NCI-H345 (cell line): ENCODE measurements around the gene CADPS.

Experiments used
- DNase-seq: peaks from one replicate; lab custom pipeline; 2025; lab: John Stamatoyannopoulos, UW

CADPS gene

DNA sequence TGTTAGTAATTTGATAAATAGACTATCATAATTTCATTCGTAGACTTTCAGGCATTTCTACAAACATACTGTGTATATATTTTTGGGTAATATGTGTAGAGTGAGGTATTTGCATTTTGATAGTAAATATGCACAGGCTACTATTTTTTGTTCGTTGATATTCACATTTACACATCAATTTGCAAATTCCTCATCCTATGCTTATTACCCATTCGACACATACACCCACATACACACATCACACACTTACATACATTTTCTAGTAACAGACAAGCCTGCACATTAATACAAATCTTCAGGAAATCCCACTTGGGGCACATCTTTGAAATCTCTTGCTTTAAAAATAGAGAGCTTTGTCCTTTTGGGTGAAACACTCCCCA, 373.9 kb downstream of the CADPS start:
- DNase-seq, result no peak

DNA sequence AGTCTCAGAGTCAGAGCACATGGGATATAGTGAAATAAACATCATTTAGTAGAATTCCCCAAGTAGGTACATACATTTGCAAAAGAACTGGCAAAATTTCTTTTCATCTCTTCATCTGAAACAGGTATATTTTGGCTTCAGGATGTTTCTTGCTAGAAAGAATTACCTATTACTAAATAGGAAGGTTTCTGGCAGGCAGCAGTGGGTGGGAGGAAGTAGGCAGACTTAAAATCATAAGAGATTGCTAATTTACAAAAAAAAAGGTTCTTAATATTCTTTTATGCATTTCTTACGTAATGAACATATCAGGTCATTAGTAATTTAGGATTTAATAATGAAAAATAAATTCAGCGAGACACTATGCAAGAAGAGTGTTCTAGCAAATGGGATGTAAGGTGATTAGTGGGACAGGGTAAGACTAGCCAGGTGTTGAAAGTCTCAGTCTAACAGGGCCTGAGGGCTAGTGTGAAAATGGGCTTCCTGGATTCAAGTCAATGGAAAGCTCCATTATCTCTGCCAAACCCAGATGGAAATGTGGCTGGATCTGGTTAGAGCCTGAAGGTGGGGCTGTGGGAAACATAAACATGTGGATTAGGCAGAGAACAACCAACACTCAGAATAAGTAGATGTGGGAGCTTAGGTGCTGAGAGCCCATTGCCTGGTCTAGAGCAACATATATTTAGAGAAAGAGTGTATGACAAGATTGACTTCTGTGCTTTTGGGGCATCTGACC, 374.5 kb downstream of the CADPS start:
- no peak for DNase-seq

DNA sequence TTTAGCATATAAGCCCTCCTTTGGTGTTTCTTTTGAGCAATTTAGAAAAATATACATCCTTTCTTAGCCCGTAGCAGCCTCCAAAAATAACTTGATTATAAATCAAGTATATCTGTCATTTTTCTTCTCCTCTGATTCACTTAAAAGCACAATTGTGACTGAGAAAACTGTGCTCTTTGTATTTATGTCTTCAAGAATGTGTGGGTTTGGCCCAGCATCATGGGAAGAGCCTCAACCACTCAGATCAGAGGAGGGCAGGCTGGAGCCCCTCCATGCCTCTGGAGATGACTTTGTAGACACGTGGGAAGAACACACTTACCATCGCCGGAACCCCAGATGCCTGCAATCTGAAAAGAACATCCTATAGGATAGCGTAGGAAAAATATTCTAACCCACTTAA, 378.1 kb downstream of the CADPS start:
- no peak for DNase-seq

DNA sequence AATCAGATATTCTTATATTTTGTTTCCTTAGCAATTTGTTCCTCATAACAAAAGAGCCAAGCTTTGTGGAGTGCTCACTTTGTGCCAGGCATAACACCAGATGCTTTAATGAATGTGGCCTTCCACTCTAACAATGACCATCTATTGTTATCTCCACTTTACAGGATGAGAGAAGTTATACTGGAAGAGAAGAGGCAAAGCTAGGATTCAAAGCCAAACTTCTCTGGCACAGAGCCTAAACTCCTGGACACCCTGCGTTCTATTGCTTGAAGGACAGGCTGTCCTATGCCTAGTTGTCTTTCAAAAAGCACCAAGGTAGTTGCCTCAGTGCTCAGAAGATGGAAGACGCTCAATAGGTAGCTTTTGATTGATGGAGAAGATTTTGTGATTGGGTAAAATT, 378.7 kb downstream of the CADPS start:
- no peak for DNase-seq

DNA sequence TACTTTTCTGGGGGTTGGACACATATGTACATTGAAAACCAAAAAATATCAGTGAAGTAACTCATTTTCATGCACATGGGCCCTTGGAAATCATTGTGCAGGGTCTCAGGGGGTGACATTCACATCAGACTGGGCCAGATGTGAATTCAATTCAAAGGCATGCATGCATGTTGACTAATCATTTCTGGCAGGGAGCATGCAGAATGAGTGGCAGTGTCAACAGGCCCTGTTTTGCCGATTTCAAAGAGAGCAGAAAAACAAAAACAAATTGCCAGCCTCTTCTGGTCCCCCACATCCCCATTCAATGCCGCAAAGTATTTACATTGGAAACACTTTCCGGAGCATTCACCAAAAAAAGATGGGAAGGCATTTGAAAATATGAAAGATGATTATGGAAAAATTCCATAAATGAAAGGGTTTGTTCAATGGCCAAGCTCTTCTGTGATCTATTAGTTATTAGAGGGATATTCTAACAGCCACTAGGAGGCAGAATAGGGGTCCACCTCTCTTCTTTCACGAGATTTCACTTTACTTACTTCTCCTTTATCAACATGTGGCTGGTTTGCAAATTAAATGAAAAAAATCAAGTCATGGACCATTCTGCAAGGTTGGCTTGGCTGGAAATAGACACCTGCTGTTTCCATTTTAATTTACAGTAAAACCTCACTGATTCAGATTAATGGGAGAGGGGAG, 382.0 kb downstream of the CADPS start:
- no peak for DNase-seq

DNA sequence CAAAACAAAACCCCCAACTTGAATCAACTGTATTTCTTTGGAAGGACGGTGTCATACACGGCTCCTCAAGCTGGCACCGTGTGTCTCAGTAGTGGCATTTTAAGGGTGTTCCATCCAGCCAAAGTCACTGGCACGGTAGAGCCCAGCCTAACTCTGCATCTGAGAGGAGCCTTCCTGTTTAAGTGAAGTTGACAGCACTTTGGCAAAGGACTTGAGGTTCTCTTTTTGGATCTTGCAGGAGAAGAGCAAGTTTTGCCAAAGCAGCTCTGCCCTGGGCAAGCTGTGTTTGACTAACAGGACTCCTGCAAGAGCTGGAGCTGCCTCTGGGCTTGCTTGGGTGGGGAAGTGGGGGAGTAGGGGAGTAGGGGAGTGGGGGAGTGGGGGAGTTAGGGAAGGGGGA, 392.3 kb downstream of the CADPS start:
- no peak for DNase-seq

DNA sequence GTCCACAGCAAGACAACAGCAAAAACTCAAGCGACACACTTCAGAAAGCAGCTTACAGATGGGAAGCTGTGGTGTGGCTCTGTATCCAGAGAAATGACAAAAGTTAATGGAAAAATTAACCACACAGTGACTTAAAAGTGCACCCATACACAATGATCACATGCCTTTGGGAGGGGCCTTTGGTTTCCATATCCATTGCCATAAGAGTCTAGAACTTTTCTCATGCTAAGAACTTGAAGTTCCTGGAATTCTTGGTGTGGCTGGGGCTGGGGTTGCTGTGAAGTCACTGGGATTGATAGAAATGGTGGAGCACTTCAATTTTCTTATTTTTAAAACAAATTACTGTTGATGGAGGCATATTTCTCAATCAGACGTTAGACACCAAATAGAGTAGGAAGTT, 393.3 kb downstream of the CADPS start:
- no peak for DNase-seq

DNA sequence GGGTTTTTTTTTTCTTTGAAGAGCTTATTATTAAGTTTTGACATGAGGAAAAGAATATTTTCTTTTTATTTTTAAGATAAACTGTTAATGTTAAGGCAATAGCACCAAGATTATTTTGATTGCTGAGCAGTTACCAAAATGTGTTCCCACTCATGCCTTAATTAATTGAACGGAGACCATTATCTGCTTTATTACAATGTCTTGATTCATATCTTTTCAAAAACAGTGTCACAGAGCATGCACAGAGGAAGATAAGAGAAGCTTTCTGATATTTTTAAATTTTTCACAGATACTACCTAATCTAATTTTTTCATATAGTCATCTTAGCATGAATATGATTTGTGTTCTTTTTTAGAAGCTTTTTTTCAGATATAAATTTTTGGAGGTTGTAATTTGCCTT, 395.2 kb downstream of the CADPS start:
- no peak for DNase-seq

DNA sequence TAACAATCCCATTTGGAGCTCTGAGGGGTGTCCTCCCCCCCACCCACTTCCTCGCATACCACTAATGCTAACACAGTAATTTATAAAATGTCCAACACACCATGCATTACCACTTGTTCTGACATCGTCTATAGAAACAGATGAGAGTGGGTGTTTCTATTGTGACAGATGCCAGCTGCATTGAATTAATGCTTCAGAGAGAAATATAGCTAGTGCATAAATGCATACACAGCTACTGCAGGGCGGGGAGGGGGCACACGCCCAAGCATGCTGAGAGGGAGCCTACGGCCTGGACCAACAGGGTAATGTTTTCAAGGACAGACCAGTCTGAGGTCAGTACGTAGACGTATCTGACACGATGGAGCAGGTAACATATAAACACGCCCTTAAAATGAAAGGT, 395.9 kb downstream of the CADPS start:
- no peak for DNase-seq

DNA sequence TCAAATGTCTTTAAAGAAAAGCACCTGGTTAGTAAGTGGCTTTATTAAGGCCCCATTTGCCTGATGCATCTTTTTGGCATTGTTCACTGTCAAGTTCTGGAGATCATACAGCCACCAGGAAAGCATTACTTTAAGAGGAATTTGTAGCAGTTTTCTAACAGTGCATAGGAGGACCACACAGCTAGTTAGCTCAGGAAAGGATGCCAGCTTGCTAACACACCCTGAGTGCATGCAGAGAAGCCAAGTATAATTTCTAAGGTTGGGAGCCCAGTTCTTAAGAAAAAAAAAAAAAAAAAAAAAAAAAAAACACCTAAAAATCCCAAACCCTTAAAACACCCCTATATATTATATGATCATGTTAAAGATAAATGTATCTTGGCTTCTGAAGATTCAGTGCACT, 399.9 kb downstream of the CADPS start:
- no peak for DNase-seq

DNA sequence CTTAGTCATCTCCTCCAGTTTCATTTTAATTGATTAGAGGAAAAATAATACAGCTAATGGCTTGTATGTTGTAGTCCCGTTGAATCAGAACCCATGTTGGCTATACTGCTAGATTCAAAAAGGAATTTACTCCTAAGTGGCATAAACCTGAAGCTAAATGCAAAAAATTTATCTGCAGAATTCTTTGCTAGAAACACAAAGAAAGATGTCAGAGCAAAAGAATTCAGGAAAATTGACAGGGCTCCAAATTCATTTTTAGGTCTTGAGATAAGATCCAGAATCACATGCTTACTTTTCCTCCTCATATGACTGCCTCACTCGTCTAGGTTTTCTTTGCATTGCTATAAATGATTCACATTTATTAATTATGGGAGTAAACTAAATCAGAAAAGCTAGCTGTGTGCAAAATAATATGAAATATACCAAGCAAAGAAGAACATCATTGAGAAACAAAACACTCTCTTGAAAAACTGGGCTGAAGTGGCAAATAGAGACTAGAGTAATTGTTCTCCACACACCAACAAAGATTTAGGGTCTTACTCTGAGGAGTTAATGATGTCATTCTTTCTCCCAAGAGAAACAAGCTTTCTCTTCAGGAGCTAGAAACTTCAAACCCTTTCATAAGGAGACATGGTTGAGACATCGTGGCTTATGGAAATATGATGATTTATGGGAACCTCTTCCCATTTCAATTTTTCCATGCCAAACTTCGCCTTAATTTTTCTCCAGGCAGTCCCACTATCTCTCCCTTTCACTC, 407.1 kb downstream of the CADPS start:
- DNase-seq, result no peak

DNA sequence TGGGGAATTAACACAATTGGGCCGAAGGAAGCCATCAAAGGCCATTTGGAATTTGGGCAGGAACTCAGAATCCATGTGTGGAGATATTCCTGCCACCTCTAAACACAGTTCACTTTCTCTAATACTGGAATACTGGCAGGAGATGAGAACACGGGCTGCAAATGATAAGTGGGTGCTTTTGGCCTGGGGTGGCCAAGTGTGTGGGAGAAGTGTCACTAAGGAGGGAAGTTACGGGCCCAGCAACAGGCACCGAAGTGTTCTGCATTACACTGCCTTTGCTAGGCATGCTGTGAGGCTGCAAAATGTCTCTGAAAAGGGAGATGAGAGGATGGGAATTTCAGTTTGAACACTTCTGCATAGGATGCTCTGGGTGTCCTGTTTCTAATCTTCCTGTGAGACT, 412.4 kb downstream of the CADPS start:
- no peak for DNase-seq

DNA sequence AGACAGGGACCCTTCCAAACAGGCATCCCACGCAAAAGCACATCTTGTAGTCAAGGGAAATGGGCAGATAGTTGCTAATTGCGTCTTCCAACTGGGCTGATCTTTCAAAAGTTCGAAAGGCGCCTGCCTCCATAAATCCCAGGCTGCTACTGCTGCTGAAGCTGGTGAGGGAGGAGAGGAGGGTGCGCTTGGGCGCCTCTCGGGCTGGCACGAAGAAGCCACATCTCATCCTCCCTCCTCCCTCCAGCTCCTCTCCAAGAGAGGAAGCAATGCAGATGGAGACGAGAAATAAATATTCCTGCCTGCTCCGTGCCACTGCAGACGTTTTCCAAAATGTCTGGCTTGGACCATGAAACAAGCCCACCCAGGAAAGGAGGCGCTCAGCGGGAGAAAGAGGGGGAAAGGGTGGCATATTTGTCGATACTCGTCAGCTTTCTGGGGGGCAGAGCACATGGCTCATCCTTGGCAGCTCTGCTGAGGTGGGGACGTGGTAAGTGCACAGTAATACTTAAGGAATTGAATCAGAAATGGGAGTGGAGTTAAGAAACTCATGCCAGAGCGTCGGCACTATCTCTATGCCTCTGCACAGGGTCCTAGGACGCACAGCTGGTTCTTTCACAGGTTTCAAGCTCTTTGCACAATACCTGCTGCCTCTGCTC, 413.0 kb downstream of the CADPS start:
- DNase-seq, result no peak

DNA sequence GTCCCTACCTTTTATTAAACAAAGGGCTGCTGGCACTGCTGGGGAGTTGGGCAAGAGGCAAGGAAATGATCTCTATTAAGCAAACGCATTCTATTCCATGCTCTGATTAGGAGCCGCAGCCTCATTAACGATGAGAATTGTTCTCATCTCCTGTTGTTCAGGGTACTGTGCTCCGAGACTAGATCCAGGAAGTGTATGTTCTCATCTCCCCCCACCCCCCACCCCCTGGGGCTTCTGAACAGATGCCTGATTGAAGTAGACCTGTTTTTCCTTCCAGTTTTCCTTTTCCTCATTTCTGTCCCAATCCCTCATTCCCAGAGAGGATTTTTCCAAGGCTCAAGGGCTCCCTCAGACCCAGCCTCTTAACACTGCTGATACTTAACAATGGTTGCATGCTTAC, 420.3 kb downstream of the CADPS start:
- no peak for DNase-seq

DNA sequence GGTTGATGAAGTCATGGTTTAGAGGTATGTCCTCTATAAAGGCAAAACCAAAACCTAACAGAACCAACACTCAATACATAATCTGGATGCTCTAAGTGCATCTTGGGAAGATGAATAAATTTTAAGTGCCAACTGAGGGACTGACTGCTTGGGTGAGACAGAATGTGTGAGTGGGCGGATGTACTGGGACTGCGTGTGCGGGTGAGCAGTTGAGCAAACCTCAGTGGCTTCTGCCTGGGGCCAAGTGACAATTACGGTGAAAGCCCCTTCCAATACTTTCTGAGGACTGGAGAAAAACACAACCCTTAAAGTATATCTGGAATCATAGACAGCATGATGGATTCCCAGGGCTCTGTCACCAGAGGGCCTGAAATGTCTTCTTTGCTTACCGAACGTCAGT, 421.8 kb downstream of the CADPS start:
- no peak for DNase-seq

DNA sequence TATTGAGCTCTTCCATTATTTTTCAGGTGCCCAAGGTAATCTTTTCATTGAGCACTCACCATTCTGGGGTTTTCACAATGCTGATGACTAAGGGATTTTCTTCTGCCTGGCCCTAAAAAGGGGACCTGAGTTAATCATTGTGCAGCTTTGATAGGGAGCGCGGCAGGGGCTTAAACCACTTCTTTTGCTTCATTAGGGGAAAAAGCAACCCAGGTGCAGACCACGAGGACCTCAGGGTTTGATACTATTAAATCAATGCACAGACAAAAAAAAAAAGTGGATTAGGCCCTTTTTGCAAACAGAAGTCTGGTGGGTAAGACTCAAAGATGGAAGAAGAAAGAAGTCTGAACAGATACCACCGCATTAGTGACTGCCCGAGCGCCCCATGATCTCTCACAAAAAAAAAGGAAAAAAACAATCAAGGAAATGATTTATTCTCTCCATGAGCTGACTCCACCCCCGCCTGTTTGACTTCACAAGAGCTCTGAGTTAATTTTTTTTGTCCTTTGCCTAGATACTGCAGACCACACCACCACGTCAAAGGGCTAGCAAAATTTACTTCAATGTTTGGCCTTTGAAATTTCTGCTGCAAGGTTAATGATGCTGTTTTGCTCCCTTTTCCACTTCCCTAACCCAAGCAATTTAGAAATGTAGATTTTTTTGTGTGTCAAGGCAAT, 423.9 kb downstream of the CADPS start:
- DNase-seq, result no peak

DNA sequence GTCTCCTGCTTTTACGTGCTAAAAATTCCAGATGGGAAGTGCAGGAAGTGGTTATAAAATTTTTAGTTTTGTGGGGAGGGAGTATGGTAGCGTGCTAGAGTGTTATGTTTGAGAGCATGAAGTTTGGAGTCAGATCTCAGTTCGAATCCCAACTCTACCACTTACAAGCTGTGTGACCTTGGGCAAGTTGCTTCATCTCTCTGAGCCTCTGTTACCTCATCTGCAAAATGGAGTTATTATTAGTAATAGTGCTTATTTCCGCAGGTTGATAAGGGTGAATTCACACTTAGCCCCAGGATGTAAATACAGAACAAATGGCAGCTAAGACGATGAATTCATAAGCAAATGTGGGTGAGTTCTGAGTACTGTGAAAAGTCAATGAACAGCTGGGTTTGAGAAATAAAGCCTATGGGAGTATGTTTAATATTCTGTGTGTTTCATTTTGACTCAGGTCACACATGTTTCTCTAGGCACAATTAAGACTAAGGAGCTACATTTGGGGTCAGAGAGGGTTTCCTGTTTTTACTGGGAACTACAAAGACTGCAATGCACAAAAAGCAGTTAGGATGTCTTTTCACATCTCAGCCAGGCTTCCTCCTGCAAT, 428.8 kb downstream of the CADPS start:
- DNase-seq, result no peak

DNA sequence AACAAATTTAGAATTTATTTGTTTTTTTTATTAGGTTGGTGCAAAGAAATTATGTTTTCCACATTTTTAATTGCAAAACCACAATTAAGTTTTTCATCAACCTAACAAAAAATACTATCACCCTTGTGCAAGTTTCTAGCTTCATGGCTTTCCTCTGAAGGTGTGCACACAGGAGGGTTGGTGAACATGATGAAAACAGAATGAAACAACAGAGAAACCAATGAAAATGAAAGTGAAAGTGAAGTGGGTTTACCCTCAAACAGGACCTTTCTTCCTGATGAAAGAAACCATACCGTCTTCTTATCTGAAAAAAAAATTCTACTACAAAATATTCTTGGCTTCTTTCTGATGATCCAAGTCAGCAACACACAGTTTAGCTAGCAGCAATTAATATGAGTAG, 429.9 kb downstream of the CADPS start:
- DNase-seq, result no peak

DNA sequence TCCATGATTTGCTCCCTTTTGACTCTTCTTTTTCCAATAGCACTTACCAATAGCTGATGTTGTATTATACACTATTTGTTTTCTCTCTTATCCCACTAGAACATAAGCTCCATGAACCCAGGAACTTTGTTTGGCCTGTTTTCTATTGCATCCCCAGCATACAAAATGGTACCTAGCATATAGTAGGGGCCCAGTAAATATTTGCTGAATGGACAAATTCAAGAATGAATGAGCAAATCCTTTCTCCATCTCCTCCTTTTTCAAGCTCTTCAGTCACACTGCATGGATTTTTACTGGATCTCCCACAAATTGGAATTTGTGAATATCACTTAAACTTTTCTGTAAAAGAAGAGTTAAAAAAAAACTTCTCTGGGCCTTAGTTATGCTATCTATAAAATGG, 435.2 kb downstream of the CADPS start:
- no peak for DNase-seq

DNA sequence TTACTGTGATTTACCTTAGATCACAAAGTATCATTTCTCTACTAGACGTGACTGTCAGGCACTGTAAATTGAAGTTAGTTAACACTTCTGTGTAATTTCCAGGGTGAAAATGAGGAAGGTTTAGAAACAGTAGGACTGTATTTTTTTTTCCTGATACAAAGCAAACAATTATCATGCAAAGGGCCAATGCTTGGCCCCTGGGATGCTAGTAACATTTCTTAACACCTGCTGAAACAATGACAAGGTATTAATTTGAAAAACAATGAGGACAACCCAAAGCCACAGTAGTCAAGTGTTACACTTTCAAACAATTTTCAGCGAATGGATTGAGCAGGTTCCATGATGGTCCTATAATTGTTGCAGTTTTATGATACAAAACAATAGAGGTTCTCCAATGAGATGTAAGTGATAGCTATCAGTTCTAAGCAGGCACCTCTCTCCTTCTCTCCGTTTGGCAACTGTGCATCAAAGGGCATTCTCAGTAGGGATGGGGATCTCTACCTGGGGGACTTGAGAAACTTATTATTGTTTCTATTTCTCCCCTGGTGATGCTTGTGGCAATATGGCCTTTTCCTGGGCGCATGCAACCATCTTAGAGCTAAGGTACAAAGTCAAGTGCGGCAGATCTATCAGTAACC, 435.9 kb downstream of the CADPS start:
- DNase-seq, result no peak

DNA sequence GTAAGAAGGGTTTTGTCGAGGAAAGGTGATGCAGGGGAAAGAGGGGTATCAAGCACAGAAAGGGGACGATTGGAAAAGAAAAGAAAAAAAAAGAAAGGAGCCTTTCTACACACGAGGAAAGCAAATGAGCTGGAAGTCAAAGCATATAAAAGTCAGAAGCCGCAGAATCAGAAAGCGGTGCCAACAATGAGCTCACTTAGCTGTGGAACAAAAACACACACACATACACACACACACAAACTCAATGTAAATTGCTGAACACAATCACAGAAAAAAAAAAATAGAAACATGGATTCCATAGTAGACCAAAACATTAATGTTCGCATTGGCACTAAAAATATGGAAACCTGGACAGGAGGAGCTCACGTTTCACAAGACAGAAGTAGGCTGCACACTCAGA, 438.4 kb downstream of the CADPS start:
- no peak for DNase-seq
